Esophagus squamous epithelium (tissue), 4 donors: Measurements from ENCODE around the gene BLOC1S3.

Experiments
- CTCF ChIP-seq, 6 experiments: fragments of 450-650 bp in 4 of 6; fragments of 200-600 bp in 2 of 6; sonication (generic) in 2 of 6; IDR thresholded peaks; one replicate each; pipeline ENCODE4 v1.5.1; 2016 to 2019; ENCODE audit warnings: antibody characterized with exemption in 6 of 6, mild to moderate bottlenecking in 4 of 6, moderate library complexity in 4 of 6
- POLR2A ChIP-seq, 4 donors: fragments of 450-650 bp; IDR thresholded peaks; one replicate each; pipeline ENCODE4 v1.6.1; 2017; ENCODE audit warnings: antibody characterized with exemption in 4 of 4, mild to moderate bottlenecking in 4 of 4, moderate library complexity in 3 of 4

GRCh38 chr19:45218911-45219743 is 40.5 kb downstream of the BLOC1S3 start:
- TF ChIP-seq CTCF (IDR thresholded peaks at IDR 0.05): no peak
- TF ChIP-seq POLR2A (IDR thresholded peaks at IDR 0.05): no peak
